Measurements from ENCODE around the gene IL27RA. TPM values are rescaled to one million over a fixed set of nuclear protein-coding genes. Genes with fewer than 3 reads are reported as not detected.

Gene IL27RA
- total RNA-seq, 1 experiment from 2014 or later: 13.6 TPM

- H3K4me2 ChIP-seq (ENCODE audit: insufficient read depth, insufficient read length, low read length): peak overlapping the region; percentile 38
Observed at GRCh38 chr19:14058182-14059092, 26.9 kb downstream of the IL27RA start.

More at GRCh38 chr19:14058182-14059092, 26.9 kb downstream of the IL27RA start:
- no peak overlapping the region for H2BK120ac ChIP-seq (ENCODE audit: low read depth, low read length, poor library complexity, severe bottlenecking)
- no peaks in the 10 kb centered on the region for H3K9me3 ChIP-seq (ENCODE audit: control insufficient read depth, low read depth, low read length)
- no peak overlapping the region for H3K56ac ChIP-seq (ENCODE audit: insufficient read length, low read depth, low read length)
- H3T11ph ChIP-seq (ENCODE audit: low read length): no peak overlapping the region
- H4K8ac ChIP-seq (replicated peaks; ENCODE audit: insufficient read length, low read depth, low read length): no peak overlapping the region
- H2BK5ac ChIP-seq (ENCODE audit: insufficient read length, low read length): no peak overlapping the region
- no peaks in the 10 kb centered on the region; the same call in 1 of the 2 replicates for H3K4me1 ChIP-seq (ENCODE audit: insufficient read depth, low read length)
- no peak overlapping the region for H4K5ac ChIP-seq (ENCODE audit: insufficient read length, low read depth, low read length)
- no peak overlapping the region for H4K91ac ChIP-seq (ENCODE audit: insufficient read length, low read depth, low read length)
- H3K23ac ChIP-seq (ENCODE audit: insufficient read length, low read depth, low read length): no peak overlapping the region
- Mint-ChIP-seq H3K4me1 (peaks cover 9 to 23% of the 10 kb centered on the region in 2 experiments), H3K9me3 (no peaks in the 10 kb centered on the region; a peak in 2 of 5 replicates), H3K4me3 (peak overlapping the region; percentile 69 to 93), H3K36me3 (ENCODE audit: insufficient read depth in 1 of 3, low read depth in 3 of 3) (peaks cover 0 to 4% (median 2%) of the 10 kb centered on the region in 3 experiments; a peak in 3 of 7 replicates), H3K27ac (no peak overlapping the region), H3K27me3 (ENCODE audit: low read depth) (peaks cover 46% of the 10 kb centered on the region)
- no peaks in the 10 kb centered on the region for H3K79me2 ChIP-seq (ENCODE audit: insufficient read depth, low read length)
- no peak overlapping the region for H3K9ac ChIP-seq (ENCODE audit: extremely low read depth, insufficient read length, low read length)
- peaks cover 8% of the 10 kb centered on the region for H3K27me3 ChIP-seq (ENCODE audit: insufficient read depth, low read length)
- no peak overlapping the region for H3K4ac ChIP-seq (ENCODE audit: low read depth, low read length)
- no peak overlapping the region for H2AK5ac ChIP-seq (ENCODE audit: insufficient read length, low read length)
- no peak overlapping the region for H2BK12ac ChIP-seq (ENCODE audit: insufficient read length, low read depth, low read length)
- no peak overlapping the region for H3K27ac ChIP-seq (ENCODE audit: insufficient read length, low read depth, low read length)
- no peaks in the 10 kb centered on the region for H3K79me1 ChIP-seq (ENCODE audit: insufficient read depth, low read depth, low read length, poor library complexity, severe bottlenecking)
- 100% methylated on average over 1 of the region's 17 CpGs for WGBS (ENCODE audit: extremely low coverage, insufficient read length, low lambda C conversion rate)
- no peaks in the 10 kb centered on the region for H4K20me1 ChIP-seq (ENCODE audit: control insufficient read depth, insufficient read depth, insufficient read length)
- no peak overlapping the region for H2BK15ac ChIP-seq (ENCODE audit: low read depth, low read length)
- no peak overlapping the region for H3K14ac ChIP-seq (ENCODE audit: insufficient read depth, low read length)
- DNase-seq: no peak
- no peak overlapping the region for H2AFZ ChIP-seq (ENCODE audit: low read length)
- no peak overlapping the region for H2BK20ac ChIP-seq (ENCODE audit: low read depth, low read length, poor library complexity, severe bottlenecking)
- peaks cover 6% of the 10 kb centered on the region for H3K23me2 ChIP-seq (ENCODE audit: insufficient read length, low read depth, low read length, poor library complexity, severe bottlenecking)
- TF ChIP-seq CTCF (conservative IDR thresholded peaks at IDR 0.05): no peak
- H3K18ac ChIP-seq (ENCODE audit: insufficient read length, low read depth, low read length): no peak overlapping the region
